ENCODE results near the gene CLPTM1L. TPM values are rescaled to one million over a fixed set of nuclear protein-coding genes. Genes with fewer than 3 reads are reported as not detected.

Gene CLPTM1L
- total RNA-seq, 1 donor from 2014 or later = 131 TPM

DNA sequence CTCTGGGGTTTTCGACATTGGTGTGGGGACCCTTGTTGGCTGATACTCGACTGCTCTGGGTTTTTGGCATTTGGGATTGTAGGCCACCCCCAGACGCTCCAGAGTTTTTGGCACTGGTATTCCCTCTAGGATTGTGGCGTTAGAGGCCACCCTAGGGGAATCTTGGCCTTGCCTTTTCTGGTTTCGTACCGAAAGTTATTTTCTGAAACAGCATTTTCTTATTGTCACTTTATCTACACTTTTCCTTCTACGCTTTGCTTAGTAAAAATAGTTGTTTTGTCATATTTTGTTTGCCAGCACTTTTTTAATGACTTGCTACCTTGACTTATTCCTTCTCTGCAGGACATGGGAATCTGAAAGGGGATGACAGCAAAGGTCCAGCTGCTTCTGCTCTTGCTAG is 25.1 kb upstream of the CLPTM1L start:
- peaks cover 56% of the 10 kb centered on the region for H3K27me3 Mint-ChIP-seq (ENCODE audit: low read depth, unreplicated experiment)
- peaks cover 11% of the 10 kb centered on the region for H3K27me3 ChIP-seq (ENCODE audit: insufficient read depth, low read length)
- FAIRE-seq = no peak

DNA sequence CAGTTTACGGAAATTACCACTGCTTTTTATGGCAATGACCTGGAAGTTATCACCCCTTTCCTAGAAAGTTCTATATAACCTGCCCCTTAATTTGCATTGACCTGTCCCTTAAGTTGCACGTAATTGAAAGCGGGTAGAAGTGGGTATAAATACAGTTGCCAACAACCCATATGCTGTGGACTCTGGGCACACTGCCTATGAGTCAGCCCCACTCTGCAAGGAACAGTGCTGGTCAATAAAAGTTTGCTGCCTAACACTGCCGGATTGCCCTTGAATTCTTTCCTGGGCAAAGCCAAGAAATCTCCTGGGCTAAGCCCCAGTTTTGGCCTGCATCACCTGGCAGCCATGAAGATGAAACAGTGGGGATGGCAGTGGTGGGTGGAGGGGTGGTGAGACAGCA is 23.9 kb upstream of the CLPTM1L start:
- no peak overlapping the region for H3K4me3 Mint-ChIP-seq (ENCODE audit: unreplicated experiment)
- Histone ChIP-seq H3K9me3 (ENCODE audit: insufficient read depth, low read depth, low read length) (no peaks in the 10 kb centered on the region), H3K9ac (ENCODE audit: low read length) (no peak overlapping the region), H4K20me1 (ENCODE audit: insufficient read depth, low read length) (no peaks in the 10 kb centered on the region), H2AFZ (ENCODE audit: low read depth, low read length) (no peak overlapping the region), H3K27ac (ENCODE audit: low read depth, low read length) (no peak overlapping the region), H3K4me3 (ENCODE audit: insufficient read depth, low read depth, low read length) (no peak overlapping the region), H3K79me2 (ENCODE audit: insufficient read depth, low read length) (no peaks in the 10 kb centered on the region), H3K36me3 (ENCODE audit: insufficient read depth, low read length) (no peaks in the 10 kb centered on the region), H3K27me3 (ENCODE audit: insufficient read depth, low read length) (peaks cover 9% of the 10 kb centered on the region), H3K4me2 (ENCODE audit: low read length) (no peak overlapping the region), H3K4me1 (ENCODE audit: insufficient read depth, low read length) (no peaks in the 10 kb centered on the region)
- FAIRE-seq (no peak), DNase-seq (ENCODE audit: low read depth) (no peak)
- H3K4me1 Mint-ChIP-seq (ENCODE audit: low read depth, unreplicated experiment) = no peaks in the 10 kb centered on the region
- H3K9me3 Mint-ChIP-seq (ENCODE audit: unreplicated experiment) = no peaks in the 10 kb centered on the region
- H3K36me3 Mint-ChIP-seq (ENCODE audit: low read depth, unreplicated experiment) = no peaks in the 10 kb centered on the region
- peak overlapping the region; percentile 4 for H3K27ac Mint-ChIP-seq (ENCODE audit: unreplicated experiment)
- H3K27me3 Mint-ChIP-seq (ENCODE audit: low read depth, unreplicated experiment) = peaks cover 58% of the 10 kb centered on the region
- no peak for TF ChIP-seq EZH2 (IDR thresholded peaks at IDR 0.05; ENCODE audit: insufficient read depth, low read length)
- TF ChIP-seq, protein P1, sequence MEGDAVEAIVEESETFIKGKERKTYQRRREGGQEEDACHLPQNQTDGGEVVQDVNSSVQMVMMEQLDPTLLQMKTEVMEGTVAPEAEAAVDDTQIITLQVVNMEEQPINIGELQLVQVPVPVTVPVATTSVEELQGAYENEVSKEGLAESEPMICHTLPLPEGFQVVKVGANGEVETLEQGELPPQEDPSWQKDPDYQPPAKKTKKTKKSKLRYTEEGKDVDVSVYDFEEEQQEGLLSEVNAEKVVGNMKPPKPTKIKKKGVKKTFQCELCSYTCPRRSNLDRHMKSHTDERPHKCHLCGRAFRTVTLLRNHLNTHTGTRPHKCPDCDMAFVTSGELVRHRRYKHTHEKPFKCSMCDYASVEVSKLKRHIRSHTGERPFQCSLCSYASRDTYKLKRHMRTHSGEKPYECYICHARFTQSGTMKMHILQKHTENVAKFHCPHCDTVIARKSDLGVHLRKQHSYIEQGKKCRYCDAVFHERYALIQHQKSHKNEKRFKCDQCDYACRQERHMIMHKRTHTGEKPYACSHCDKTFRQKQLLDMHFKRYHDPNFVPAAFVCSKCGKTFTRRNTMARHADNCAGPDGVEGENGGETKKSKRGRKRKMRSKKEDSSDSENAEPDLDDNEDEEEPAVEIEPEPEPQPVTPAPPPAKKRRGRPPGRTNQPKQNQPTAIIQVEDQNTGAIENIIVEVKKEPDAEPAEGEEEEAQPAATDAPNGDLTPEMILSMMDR (IDR thresholded peaks at IDR 0.05; ENCODE audit: insufficient read depth, low read depth, low read length) = no peak

More for the DNA sequence above, 25.1 kb upstream of the CLPTM1L start:
- Mint-ChIP-seq H3K4me1 (ENCODE audit: low read depth, unreplicated experiment) (no peaks in the 10 kb centered on the region), H3K9me3 (ENCODE audit: unreplicated experiment) (no peaks in the 10 kb centered on the region), H3K4me3 (ENCODE audit: unreplicated experiment) (no peak overlapping the region), H3K36me3 (ENCODE audit: low read depth, unreplicated experiment) (no peaks in the 10 kb centered on the region), H3K27ac (ENCODE audit: unreplicated experiment) (no peak overlapping the region)
- no peak for TF ChIP-seq EZH2 (IDR thresholded peaks at IDR 0.05; ENCODE audit: insufficient read depth, low read length)
- TF ChIP-seq, protein P1 (IDR thresholded peaks at IDR 0.05; ENCODE audit: insufficient read depth, low read depth, low read length) = no peak
- no peak overlapping the region for H3K9ac ChIP-seq (ENCODE audit: low read length)
- H3K27ac ChIP-seq (ENCODE audit: low read depth, low read length) = no peak overlapping the region
- no peak for DNase-seq (ENCODE audit: low read depth)
- H3K4me1 ChIP-seq (ENCODE audit: insufficient read depth, low read length) = no peaks in the 10 kb centered on the region
- H3K9me3 ChIP-seq (ENCODE audit: insufficient read depth, low read depth, low read length) = no peaks in the 10 kb centered on the region
- no peaks in the 10 kb centered on the region for H4K20me1 ChIP-seq (ENCODE audit: insufficient read depth, low read length)
- H2AFZ ChIP-seq (ENCODE audit: low read depth, low read length) = no peak overlapping the region
- no peaks in the 10 kb centered on the region for H3K79me2 ChIP-seq (ENCODE audit: insufficient read depth, low read length)
- no peak overlapping the region for H3K4me3 ChIP-seq (ENCODE audit: insufficient read depth, low read depth, low read length)
- H3K36me3 ChIP-seq (ENCODE audit: insufficient read depth, low read length) = no peaks in the 10 kb centered on the region
- no peak overlapping the region for H3K4me2 ChIP-seq (ENCODE audit: low read length)

DNA sequence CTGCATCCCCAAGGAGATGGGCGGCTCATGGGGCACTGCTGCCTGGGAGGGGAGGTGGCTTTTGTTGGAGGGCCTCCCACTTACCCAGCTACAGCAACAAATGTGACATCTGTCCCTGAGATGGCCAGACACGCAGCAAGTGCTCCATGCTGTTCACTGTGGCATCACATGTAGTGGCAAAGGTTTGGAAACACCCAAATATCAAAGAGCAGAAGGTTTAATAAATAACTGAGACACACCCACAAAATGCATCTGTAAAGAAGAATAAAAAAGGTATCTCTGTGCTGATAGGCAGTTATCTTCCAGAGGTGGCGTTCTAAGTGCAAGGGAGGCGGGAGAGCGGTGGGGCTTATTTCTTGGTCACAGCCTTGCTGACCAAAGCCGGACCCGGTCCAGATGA is 23.3 kb upstream of the CLPTM1L start:
- no peak overlapping the region for H3K4me3 Mint-ChIP-seq (ENCODE audit: unreplicated experiment)
- no peak overlapping the region for H2AFZ ChIP-seq (ENCODE audit: low read depth, low read length)
- H4K20me1 ChIP-seq (ENCODE audit: insufficient read depth, low read length) = no peaks in the 10 kb centered on the region
- H3K9me3 ChIP-seq (ENCODE audit: insufficient read depth, low read depth, low read length) = no peaks in the 10 kb centered on the region
- no peaks in the 10 kb centered on the region for H3K4me1 Mint-ChIP-seq (ENCODE audit: low read depth, unreplicated experiment)
- no peak for DNase-seq (ENCODE audit: low read depth)
- no peak overlapping the region for H3K27ac Mint-ChIP-seq (ENCODE audit: unreplicated experiment)
- H3K4me2 ChIP-seq (ENCODE audit: low read length) = no peak overlapping the region
- H3K4me1 ChIP-seq (ENCODE audit: insufficient read depth, low read length) = no peaks in the 10 kb centered on the region
- H3K27me3 Mint-ChIP-seq (ENCODE audit: low read depth, unreplicated experiment) = peaks cover 62% of the 10 kb centered on the region
- no peak overlapping the region for H3K27ac ChIP-seq (ENCODE audit: low read depth, low read length)
- no peaks in the 10 kb centered on the region for H3K36me3 ChIP-seq (ENCODE audit: insufficient read depth, low read length)
- no peaks in the 10 kb centered on the region for H3K36me3 Mint-ChIP-seq (ENCODE audit: low read depth, unreplicated experiment)
- no peaks in the 10 kb centered on the region for H3K79me2 ChIP-seq (ENCODE audit: insufficient read depth, low read length)
- TF ChIP-seq, protein P1 (IDR thresholded peaks at IDR 0.05; ENCODE audit: insufficient read depth, low read depth, low read length) = no peak
- TF ChIP-seq EZH2 (IDR thresholded peaks at IDR 0.05; ENCODE audit: insufficient read depth, low read length) = no peak
- no peak overlapping the region for H3K9ac ChIP-seq (ENCODE audit: low read length)
- no peaks in the 10 kb centered on the region for H3K9me3 Mint-ChIP-seq (ENCODE audit: unreplicated experiment)
- no peak overlapping the region for H3K4me3 ChIP-seq (ENCODE audit: insufficient read depth, low read depth, low read length)
- H3K27me3 ChIP-seq (ENCODE audit: insufficient read depth, low read length) = peaks cover 9% of the 10 kb centered on the region
- no peak for FAIRE-seq

Data from astrocyte (in vitro differentiated cells and primary cell).